ENCODE data around the gene MCRIP1.

DNA sequence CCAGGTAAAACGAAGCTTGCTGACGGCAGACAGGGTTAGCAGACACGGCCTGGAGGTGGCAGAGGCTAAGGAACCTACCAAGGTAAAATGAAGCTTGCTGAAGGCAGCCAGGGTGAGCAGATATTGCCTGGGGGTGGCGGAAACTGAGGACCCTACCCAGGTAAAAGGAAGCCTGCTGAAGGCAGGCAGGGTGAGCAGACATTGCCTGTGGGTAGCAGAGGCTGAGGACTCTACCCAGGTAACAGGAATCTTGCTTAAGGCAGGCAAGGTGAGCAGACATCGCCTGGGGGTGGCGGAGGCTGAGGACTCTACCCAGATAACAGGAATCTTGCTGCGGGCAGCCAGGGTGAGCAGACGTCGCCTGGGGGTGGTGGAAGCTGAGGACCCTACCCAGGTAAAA, 31.8 kb downstream of the MCRIP1 start:
- TF ChIP-seq, protein P1, sequence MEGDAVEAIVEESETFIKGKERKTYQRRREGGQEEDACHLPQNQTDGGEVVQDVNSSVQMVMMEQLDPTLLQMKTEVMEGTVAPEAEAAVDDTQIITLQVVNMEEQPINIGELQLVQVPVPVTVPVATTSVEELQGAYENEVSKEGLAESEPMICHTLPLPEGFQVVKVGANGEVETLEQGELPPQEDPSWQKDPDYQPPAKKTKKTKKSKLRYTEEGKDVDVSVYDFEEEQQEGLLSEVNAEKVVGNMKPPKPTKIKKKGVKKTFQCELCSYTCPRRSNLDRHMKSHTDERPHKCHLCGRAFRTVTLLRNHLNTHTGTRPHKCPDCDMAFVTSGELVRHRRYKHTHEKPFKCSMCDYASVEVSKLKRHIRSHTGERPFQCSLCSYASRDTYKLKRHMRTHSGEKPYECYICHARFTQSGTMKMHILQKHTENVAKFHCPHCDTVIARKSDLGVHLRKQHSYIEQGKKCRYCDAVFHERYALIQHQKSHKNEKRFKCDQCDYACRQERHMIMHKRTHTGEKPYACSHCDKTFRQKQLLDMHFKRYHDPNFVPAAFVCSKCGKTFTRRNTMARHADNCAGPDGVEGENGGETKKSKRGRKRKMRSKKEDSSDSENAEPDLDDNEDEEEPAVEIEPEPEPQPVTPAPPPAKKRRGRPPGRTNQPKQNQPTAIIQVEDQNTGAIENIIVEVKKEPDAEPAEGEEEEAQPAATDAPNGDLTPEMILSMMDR (IDR thresholded peaks at IDR 0.05; ENCODE audit: low read length), result no peak
- TF ChIP-seq EZH2 (IDR thresholded peaks at IDR 0.05; ENCODE audit: borderline replicate concordance, low read length), result no peak

Measured in OCI-LY1 (cell line).